PFSK-1 (cell line): ENCODE data around the gene ALDH16A1.
A peak's percentile ranks its signal among the peaks of the same experiment; 100 is the strongest.

Experiments used
- FOXP2 ChIP-seq: optimal IDR thresholded peaks from 2 replicates; pipeline ENCODE3; 2011; ENCODE audit warnings: borderline replicate concordance, control low read depth, inconsistent platforms; ENCODE audit not compliant: insufficient read depth; ENCODE audit errors: extremely low read length, extremely low read depth
- POLR2AphosphoS5 ChIP-seq: IDR thresholded peaks from 2 replicates; pipeline ENCODE4 v1.6.1; 2012; ENCODE audit warnings: low read depth, mild to moderate bottlenecking, control low read depth, low read length, moderate library complexity
- REST ChIP-seq, 2 experiments: IDR thresholded peaks; 2 replicates each; pipeline versions ENCODE4 v1.6.1 to v1.8.0; 2011 to 2012; ENCODE audit warnings: low read depth in 2 of 2, low read length in 2 of 2, control low read depth in 1 of 2, inconsistent platforms in 1 of 2, mild to moderate bottlenecking in 1 of 2, moderate library complexity in 1 of 2; ENCODE audit not compliant: insufficient read depth in 1 of 2
- SIN3A ChIP-seq: IDR thresholded peaks from 2 replicates; pipeline ENCODE4 v1.6.1; 2012; ENCODE audit warnings: mild to moderate bottlenecking, low read length, moderate library complexity, borderline replicate concordance; ENCODE audit not compliant: insufficient read depth
- TAF1 ChIP-seq: IDR thresholded peaks from 2 replicates; pipeline ENCODE4 v1.6.1; 2012; ENCODE audit warnings: low read length, control low read depth, borderline replicate concordance; ENCODE audit not compliant: insufficient read depth

- peak; percentile 97 for TF ChIP-seq TAF1
- peak; percentile 54; the same call in 1 of the 2 replicates for TF ChIP-seq SIN3A
- peak; percentile 99 for TF ChIP-seq POLR2AphosphoS5
- TF ChIP-seq REST (IDR thresholded peaks at IDR 0.05; ENCODE audit: insufficient read depth in 1 of 2, low read depth in 2 of 2, low read length in 2 of 2) = no peak; a peak in 1 of 4 replicates
- peak; percentile 55 for TF ChIP-seq FOXP2
Measured at GRCh38 chr19:49453013-49453756, at the start of gene ALDH16A1.
